ENCODE measurements around the gene ORC4. TPM values are rescaled to one million over a fixed set of nuclear protein-coding genes. Genes with fewer than 3 reads are reported as not detected.

ORC4 gene
- total and polyA plus RNA-seq, 2 donors (not counting 3 experiments of a cell fraction or from before 2014, with no cell fraction given) = 25.2 to 27.0 TPM

DNA sequence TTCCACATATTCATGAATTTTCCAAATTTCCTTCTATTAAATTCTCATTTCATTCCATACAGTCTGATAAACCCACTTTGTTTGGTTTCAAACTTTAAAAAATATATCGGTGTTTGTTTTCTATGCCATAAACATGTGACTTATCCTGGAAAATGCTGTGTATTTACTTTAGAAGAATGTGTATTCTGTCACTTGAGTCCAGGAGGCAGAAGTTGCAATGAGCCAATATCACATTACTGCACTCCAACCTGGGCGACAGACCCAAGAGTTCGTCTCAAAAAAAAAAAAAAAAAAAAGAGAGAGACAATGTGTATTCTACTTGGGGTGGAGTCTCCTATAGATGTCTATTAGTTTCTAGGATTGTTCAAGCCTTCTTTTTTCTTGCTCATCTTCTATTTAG lies 32.1 kb upstream of the ORC4 start:
- Histone ChIP-seq H3K4me3 (replicated peaks in 1 of 3; ENCODE audit: insufficient read depth in 1 of 3, low read depth in 1 of 3, low read length in 3 of 3) (no peak overlapping the region), H3K4me1 (ENCODE audit: control insufficient read depth, extremely low read depth, insufficient read depth, low read length) (no peaks in the 10 kb centered on the region), H3K4me2 (ENCODE audit: insufficient read depth, low read length) (no peak overlapping the region), H3K9ac (replicated peaks; ENCODE audit: extremely low read depth, insufficient read depth, low read length) (no peak overlapping the region), H3K27ac (ENCODE audit: insufficient read depth, low read depth, low read length) (no peak overlapping the region), H3K36me3 (ENCODE audit: control insufficient read depth in 2 of 2, extremely low read depth in 1 of 2, insufficient read depth in 2 of 2, low read length in 2 of 2) (no peaks in the 10 kb centered on the region), H4K20me1 (replicated peaks; ENCODE audit: control insufficient read depth, extremely low read depth, insufficient read depth, low read length) (peaks cover 2% of the 10 kb centered on the region), H3K27me3 (ENCODE audit: control insufficient read depth in 2 of 2, insufficient read depth in 2 of 2, low read length in 2 of 2) (no peaks in the 10 kb centered on the region), H2AFZ (ENCODE audit: low read depth, low read length) (no peak overlapping the region), H3K79me2 (ENCODE audit: control insufficient read depth, insufficient read depth, low read length) (no peaks in the 10 kb centered on the region), H3K9me1 (replicated peaks; ENCODE audit: control insufficient read depth, extremely low read depth, insufficient read depth, low read length) (no peaks in the 10 kb centered on the region), H3K9me3 (replicated peaks; ENCODE audit: control insufficient read depth, insufficient read depth, low read length) (no peaks in the 10 kb centered on the region)
- intact Hi-C loops (cut with micrococcal nuclease) (no loop called here), dilution Hi-C loops (cut with MboI; ENCODE audit: extremely low pct_ligation_motif_present, low sequenced_read_pairs) (no loop called here)
- TF ChIP-seq EZH2 (IDR thresholded peaks at IDR 0.05; ENCODE audit: borderline replicate concordance, low read depth, low read length, severe bottlenecking) (no peak), POLR2AphosphoS5 (IDR thresholded peaks at IDR 0.05; ENCODE audit: insufficient read depth, low read depth, low read length) (no peak), MAX (IDR thresholded peaks at IDR 0.05; ENCODE audit: insufficient read depth, insufficient read length) (no peak), MYC (IDR thresholded peaks at IDR 0.05; ENCODE audit: low read depth, low read length) (no peak), GATA2 (IDR thresholded peaks at IDR 0.05; ENCODE audit: insufficient read depth, insufficient read length, low read depth, low read length) (no peak)
- no TSS peak for BruUV-seq (replicated peaks)
- DNase-seq (ENCODE audit: low read depth, low spot score) = no peak
- ChIA-PET POLR2A (interaction anchor here (0.7 kb wide), 1 partner anchor 25 kb away, joined by 11 read pairs; no protein-coding TSS in a partner anchor), CTCF (interaction anchor here (1.4 kb wide), 1 partner anchor 457 kb away, joined by 4 read pairs; no protein-coding TSS in a partner anchor)
- FAIRE-seq = no peak

DNA sequence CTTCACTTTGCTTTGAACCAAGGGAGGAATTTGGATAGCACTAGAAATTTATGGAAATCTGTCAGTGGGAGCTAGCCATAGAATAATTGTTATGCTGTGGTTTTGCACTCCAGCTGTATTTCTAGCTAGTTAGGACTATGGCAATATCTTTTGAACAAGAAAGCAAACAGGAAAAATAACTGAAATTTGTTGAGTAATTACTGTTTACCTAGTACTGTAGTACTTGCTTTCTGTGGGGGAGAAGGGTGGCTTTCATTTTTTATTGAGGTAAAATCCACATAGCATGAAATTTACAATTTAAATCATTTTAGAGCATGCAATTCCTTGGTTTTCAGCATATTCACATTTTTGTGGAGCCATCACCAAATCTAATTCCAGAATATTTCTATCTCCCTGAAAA lies 28.7 kb upstream of the ORC4 start:
- CTCF ChIA-PET = no interaction called here
- no peak for DNase-seq (ENCODE audit: low read depth, low spot score)

More for the DNA sequence above, 28.7 kb upstream of the ORC4 start:
- dilution Hi-C loops (cut with MboI; ENCODE audit: extremely low pct_ligation_motif_present, low sequenced_read_pairs) (no loop called here), intact Hi-C loops (cut with micrococcal nuclease) (no loop called here)
- Histone ChIP-seq H3K4me1 (ENCODE audit: control insufficient read depth, extremely low read depth, insufficient read depth, low read length) (no peaks in the 10 kb centered on the region), H3K27me3 (ENCODE audit: control insufficient read depth in 2 of 2, insufficient read depth in 2 of 2, low read length in 2 of 2) (no peaks in the 10 kb centered on the region), H3K9me3 (replicated peaks; ENCODE audit: control insufficient read depth, insufficient read depth, low read length) (no peaks in the 10 kb centered on the region), H3K4me2 (ENCODE audit: insufficient read depth, low read length) (no peak overlapping the region), H3K9me1 (replicated peaks; ENCODE audit: control insufficient read depth, extremely low read depth, insufficient read depth, low read length) (no peaks in the 10 kb centered on the region), H3K27ac (ENCODE audit: insufficient read depth, low read depth, low read length) (no peak overlapping the region), H3K79me2 (ENCODE audit: control insufficient read depth, insufficient read depth, low read length) (no peaks in the 10 kb centered on the region), H3K36me3 (ENCODE audit: control insufficient read depth in 2 of 2, extremely low read depth in 1 of 2, insufficient read depth in 2 of 2, low read length in 2 of 2) (no peaks in the 10 kb centered on the region), H3K9ac (replicated peaks; ENCODE audit: extremely low read depth, insufficient read depth, low read length) (no peak overlapping the region), H2AFZ (ENCODE audit: low read depth, low read length) (no peak overlapping the region), H4K20me1 (replicated peaks; ENCODE audit: control insufficient read depth, extremely low read depth, insufficient read depth, low read length) (peaks cover 2% of the 10 kb centered on the region), H3K4me3 (replicated peaks in 1 of 3; ENCODE audit: insufficient read depth in 1 of 3, low read depth in 1 of 3, low read length in 3 of 3) (no peak overlapping the region)
- POLR2A ChIA-PET = no interaction called here
- TF ChIP-seq POLR2AphosphoS5 (IDR thresholded peaks at IDR 0.05; ENCODE audit: insufficient read depth, low read depth, low read length) (no peak), EZH2 (IDR thresholded peaks at IDR 0.05; ENCODE audit: borderline replicate concordance, low read depth, low read length, severe bottlenecking) (no peak), MAX (IDR thresholded peaks at IDR 0.05; ENCODE audit: insufficient read depth, insufficient read length) (no peak), FOS (IDR thresholded peaks at IDR 0.05; ENCODE audit: borderline replicate concordance, insufficient read depth, low read length) (no peak), POLR2A (IDR thresholded peaks at IDR 0.05; ENCODE audit: low read depth, low read length) (no peak), GATA2 (IDR thresholded peaks at IDR 0.05; ENCODE audit: insufficient read depth, insufficient read length, low read depth, low read length) (no peak)
- no TSS peak for BruUV-seq (replicated peaks)
- FAIRE-seq = no peak

All from endothelial cell of umbilical vein (primary cell).